Lower leg skin (tissue), 3 donors: ENCODE results near the gene CLASP1.

ENCODE experiments used
- CTCF ChIP-seq, 3 donors: fragments of 450-650 bp; IDR thresholded peaks; one replicate each; pipeline ENCODE4 v1.5.1; 2016; ENCODE audit warnings: antibody characterized with exemption in 3 of 3, mild to moderate bottlenecking in 3 of 3, moderate library complexity in 2 of 3
- POLR2A ChIP-seq, 2 donors: fragments of 450-650 bp; IDR thresholded peaks; one replicate each; pipeline ENCODE4 v1.6.1; 2016 to 2017; ENCODE audit warnings: antibody characterized with exemption in 2 of 2, mild to moderate bottlenecking in 1 of 2, moderate library complexity in 1 of 2

GRCh38 chr2:121479882-121480522 is 169.3 kb downstream of the CLASP1 start:
- TF ChIP-seq CTCF (IDR thresholded peaks at IDR 0.05) (no peak), POLR2A (IDR thresholded peaks at IDR 0.05) (no peak)
